ENCODE results near the gene NME8. TPM values are rescaled to one million over a fixed set of nuclear protein-coding genes. Genes with fewer than 3 reads are reported as not detected.
A peak's percentile ranks its signal among the peaks of the same experiment; 100 is the strongest.

NME8 gene
- total RNA-seq, 2 experiments from 2014 or later: not detected

- Mint-ChIP-seq H3K4me3 (no peak overlapping the region), H3K27me3 (peaks cover 33% of the 10 kb centered on the region), H3K4me1 (peaks cover 3% of the 10 kb centered on the region), H3K36me3 (no peaks in the 10 kb centered on the region), H3K27ac (no peak overlapping the region), H3K9me3 (ENCODE audit: low read depth) (no peaks in the 10 kb centered on the region)
- CTCF ChIA-PET: no interaction called here
- ATAC-seq (no peak), DNase-seq (no peak)
Observed at GRCh38 chr7:37832194-37832593, 16.2 kb upstream of the NME8 start.

- ATAC-seq (peak; percentile 45), DNase-seq (peak; percentile 52)
- Mint-ChIP-seq H3K27ac (peak overlapping the region; percentile 28), H3K4me3 (peak overlapping the region; percentile 51), H3K4me1 (peaks cover 3% of the 10 kb centered on the region), H3K36me3 (no peaks in the 10 kb centered on the region), H3K27me3 (peaks cover 33% of the 10 kb centered on the region), H3K9me3 (ENCODE audit: low read depth) (no peaks in the 10 kb centered on the region)
- CTCF ChIA-PET: interaction anchor here (0.7 kb wide), 1 partner anchor 39 kb away, joined by 3 read pairs; no protein-coding TSS in a partner anchor
Observed at GRCh38 chr7:37833107-37833817, 15.1 kb upstream of the NME8 start.

- Mint-ChIP-seq H3K27me3 (peaks cover 33% of the 10 kb centered on the region), H3K9me3 (ENCODE audit: low read depth) (no peaks in the 10 kb centered on the region), H3K36me3 (no peaks in the 10 kb centered on the region), H3K4me1 (peaks cover 3% of the 10 kb centered on the region), H3K27ac (no peak overlapping the region), H3K4me3 (no peak overlapping the region)
- DNase-seq: no peak
- CTCF ChIA-PET: interaction anchor here (0.7 to 1.4 kb wide), 2 partner anchors 40 to 101 kb away, joined by 3 to 4 read pairs; no protein-coding TSS in a partner anchor
- ATAC-seq: no peak
Observed at GRCh38 chr7:37833818-37834146, 14.6 kb upstream of the NME8 start.

GRCh38 chr7:37853468-37853867, 5.1 kb downstream of the NME8 start:
- no peak for DNase-seq
- Mint-ChIP-seq H3K9me3 (ENCODE audit: low read depth) (no peaks in the 10 kb centered on the region), H3K36me3 (no peaks in the 10 kb centered on the region), H3K4me1 (no peaks in the 10 kb centered on the region), H3K27me3 (peaks cover 9% of the 10 kb centered on the region), H3K4me3 (no peak overlapping the region), H3K27ac (no peak overlapping the region)
- CTCF ChIA-PET: no interaction called here
- ATAC-seq: no peak

- Mint-ChIP-seq H3K36me3 (no peaks in the 10 kb centered on the region), H3K27me3 (peaks cover 6% of the 10 kb centered on the region), H3K4me1 (no peaks in the 10 kb centered on the region), H3K4me3 (no peak overlapping the region), H3K27ac (no peak overlapping the region), H3K9me3 (ENCODE audit: low read depth) (no peaks in the 10 kb centered on the region)
- no peak for ATAC-seq
- DNase-seq: no peak
- CTCF ChIA-PET: interaction anchor here (1.0 kb wide), 1 partner anchor 20 kb away, joined by 3 read pairs; no protein-coding TSS in a partner anchor
Observed at GRCh38 chr7:37882086-37882485, 33.7 kb downstream of the NME8 start.

- H3K9me3 Mint-ChIP-seq (ENCODE audit: low read depth): no peaks in the 10 kb centered on the region
- H3K27me3 Mint-ChIP-seq: peaks cover 25% of the 10 kb centered on the region
- no peak overlapping the region for H3K4me3 Mint-ChIP-seq
- no peaks in the 10 kb centered on the region for H3K36me3 Mint-ChIP-seq
- no peak for DNase-seq
- no peak for ATAC-seq
- no peaks in the 10 kb centered on the region for H3K4me1 Mint-ChIP-seq
- no peak overlapping the region for H3K27ac Mint-ChIP-seq
- CTCF ChIA-PET: no interaction called here
Observed at GRCh38 chr7:37893359-37893758, 45.0 kb downstream of the NME8 start.

- Mint-ChIP-seq H3K4me3 (no peak overlapping the region), H3K36me3 (no peaks in the 10 kb centered on the region), H3K9me3 (ENCODE audit: low read depth) (no peaks in the 10 kb centered on the region), H3K27ac (no peak overlapping the region), H3K27me3 (peaks cover 24% of the 10 kb centered on the region), H3K4me1 (no peaks in the 10 kb centered on the region)
- CTCF ChIA-PET: no interaction called here
- ATAC-seq: no peak
- no peak for DNase-seq
Observed at GRCh38 chr7:37894671-37895070, 46.3 kb downstream of the NME8 start.

- Mint-ChIP-seq H3K36me3 (no peaks in the 10 kb centered on the region), H3K27me3 (peaks cover 6% of the 10 kb centered on the region), H3K27ac (no peak overlapping the region), H3K4me1 (no peaks in the 10 kb centered on the region), H3K4me3 (no peak overlapping the region), H3K9me3 (ENCODE audit: low read depth) (no peaks in the 10 kb centered on the region)
- CTCF ChIA-PET: no interaction called here
- no peak for ATAC-seq
- DNase-seq: no peak
Observed at GRCh38 chr7:37899712-37900247, 51.4 kb downstream of the NME8 start.

GRCh38 chr7:37901236-37901827, 52.9 kb downstream of the NME8 start:
- peaks cover 9% of the 10 kb centered on the region for H3K27me3 Mint-ChIP-seq

GRCh38 chr7:37901890-37902524, 53.6 kb downstream of the NME8 start:
- H3K27me3 Mint-ChIP-seq: peaks cover 11% of the 10 kb centered on the region
- DNase-seq: no peak
- CTCF ChIA-PET: interaction anchor here (0.6 to 1.7 kb wide), 7 partner anchors 15 to 497 kb away, joined by 3 to 10 read pairs (median 5); partner anchors contain the start of genes EPDR1 and SFRP4
- no peak overlapping the region for H3K27ac Mint-ChIP-seq
- no peaks in the 10 kb centered on the region for H3K36me3 Mint-ChIP-seq
- H3K4me3 Mint-ChIP-seq: no peak overlapping the region
- ATAC-seq: no peak
- H3K4me1 Mint-ChIP-seq: no peaks in the 10 kb centered on the region
- H3K9me3 Mint-ChIP-seq (ENCODE audit: low read depth): no peaks in the 10 kb centered on the region

More at GRCh38 chr7:37901236-37901827, 52.9 kb downstream of the NME8 start:
- DNase-seq: no peak
- Mint-ChIP-seq H3K4me3 (no peak overlapping the region), H3K27ac (no peak overlapping the region), H3K9me3 (ENCODE audit: low read depth) (no peaks in the 10 kb centered on the region), H3K36me3 (no peaks in the 10 kb centered on the region), H3K4me1 (no peaks in the 10 kb centered on the region)
- no peak for ATAC-seq
- CTCF ChIA-PET: interaction anchor here (0.6 to 1.7 kb wide), 8 partner anchors 16 to 497 kb away, joined by 3 to 10 read pairs (median 4); partner anchors contain the start of genes EPDR1 and SFRP4

GRCh38 chr7:37908221-37908788, 59.9 kb downstream of the NME8 start:
- H3K36me3 Mint-ChIP-seq: no peaks in the 10 kb centered on the region
- H3K4me3 Mint-ChIP-seq: no peak overlapping the region
- H3K9me3 Mint-ChIP-seq (ENCODE audit: low read depth): no peaks in the 10 kb centered on the region
- no peak overlapping the region for H3K27ac Mint-ChIP-seq
- CTCF ChIA-PET: interaction anchor here (1.1 to 1.7 kb wide), 2 partner anchors 9 to 10 kb away, joined by 3 to 4 read pairs; partner anchors contain the start of gene SFRP4
- DNase-seq (no peak), ATAC-seq (no peak)
- H3K27me3 Mint-ChIP-seq: peaks cover 34% of the 10 kb centered on the region
- no peaks in the 10 kb centered on the region for H3K4me1 Mint-ChIP-seq

GRCh38 chr7:37912756-37913155, 64.4 kb downstream of the NME8 start:
- no peaks in the 10 kb centered on the region for H3K9me3 Mint-ChIP-seq (ENCODE audit: low read depth)
- peaks cover 58% of the 10 kb centered on the region for H3K27me3 Mint-ChIP-seq
- CTCF ChIA-PET: no interaction called here
- H3K4me1 Mint-ChIP-seq: peaks cover 13% of the 10 kb centered on the region
- no peak overlapping the region for H3K27ac Mint-ChIP-seq
- ATAC-seq (no peak), DNase-seq (no peak)
- no peak overlapping the region for H3K4me3 Mint-ChIP-seq
- no peaks in the 10 kb centered on the region for H3K36me3 Mint-ChIP-seq

GRCh38 chr7:37915438-37915837, 67.0 kb downstream of the NME8 start:
- no peaks in the 10 kb centered on the region for H3K9me3 Mint-ChIP-seq (ENCODE audit: low read depth)
- peaks cover 83% of the 10 kb centered on the region for H3K27me3 Mint-ChIP-seq
- H3K36me3 Mint-ChIP-seq: no peaks in the 10 kb centered on the region
- DNase-seq (no peak), ATAC-seq (no peak)
- CTCF ChIA-PET: interaction anchor here (0.8 to 1.5 kb wide), 2 partner anchors 101 to 416 kb away, joined by 3 read pairs; no protein-coding TSS in a partner anchor
- no peak overlapping the region for H3K4me3 Mint-ChIP-seq
- H3K27ac Mint-ChIP-seq: no peak overlapping the region
- peaks cover 17% of the 10 kb centered on the region for H3K4me1 Mint-ChIP-seq

Measured in activated CD8-positive, alpha-beta memory T cell treated with anti-CD3 and anti-CD28 coated beads, Interleukin-2, amount 10 ng/mL, durations not matched to agents 7 days and 5 days (primary cell).